Uterus (tissue), 4 donors: Measurements from ENCODE around the gene FUT8. TPM values are rescaled to one million over a fixed set of nuclear protein-coding genes. Genes with fewer than 3 reads are reported as not detected.

Experiments
- DNase-seq, 2 donors: peaks; one replicate each; pipeline ENCODE4 v3.0.0-alpha.2; 2019 to 2020
- H3K27ac ChIP-seq, 2 donors: fragments of 200-600 bp; sonication (generic); 1 replicate in 1 of 2; 2 replicates in 1 of 2; pipeline ENCODE4 v1.5.1; 2016 to 2018
- H3K27me3 ChIP-seq, 2 donors: fragments of 200-600 bp; sonication (generic); one replicate each; pipeline ENCODE4 v1.5.1; 2018 to 2019; ENCODE audit warnings: control low read depth in 1 of 2
- H3K36me3 ChIP-seq, 2 donors: fragments of 200-600 bp; sonication (generic); one replicate each; pipeline ENCODE4 v1.5.1; 2019; ENCODE audit warnings: control low read depth in 1 of 2
- H3K4me1 ChIP-seq, 2 donors: fragments of 200-600 bp; sonication (generic); one replicate each; pipeline ENCODE4 v1.5.1; 2018 to 2019; ENCODE audit warnings: control low read depth in 1 of 2
- H3K4me3 ChIP-seq, 2 donors: fragments of 200-600 bp; sonication (generic); 1 replicate in 1 of 2; 2 replicates in 1 of 2; pipeline ENCODE4 v1.5.1; 2018 to 2019; ENCODE audit warnings: mild to moderate bottlenecking in 1 of 2
- H3K9me3 ChIP-seq, 2 donors: fragments of 200-600 bp; sonication (generic); one replicate each; pipeline ENCODE4 v1.5.1; 2019; ENCODE audit warnings: control low read depth in 1 of 2
- CTCF ChIP-seq, 4 experiments: fragments of 200-600 bp in 2 of 4; fragments of 450-650 bp in 2 of 4; sonication (generic) in 2 of 4; IDR thresholded peaks; one replicate each; pipeline ENCODE4 v1.5.1; 2016 to 2019; ENCODE audit warnings: antibody characterized with exemption in 4 of 4, mild to moderate bottlenecking in 2 of 4, moderate library complexity in 1 of 4
- POLR2A ChIP-seq, 2 donors: fragments of 450-650 bp; IDR thresholded peaks; one replicate each; pipeline ENCODE4 v1.6.1; 2016; ENCODE audit warnings: antibody characterized with exemption in 2 of 2, mild to moderate bottlenecking in 1 of 2, moderate library complexity in 1 of 2
- intact Hi-C: fragments of 100-400 bp; cut with DNase I; formaldehyde crosslinking; loops from one replicate; pipeline ENCODE4 v1.15.1; 2023; ENCODE audit warnings: low total_unique reads
- total RNA-seq, 4 donors: library from RNA; depleted of rRNA in 3 of 4; stranded (reverse); fragments of >200 nt in 3 of 4; gene quantifications; one replicate each; pipeline versions ENCODE4 v1.1.0 to v1.2.4, GENCODE V29; 2014 to 2023
- donor health status: DM: yes; HTN: yes; CAD: no.

The FUT8 gene
- total RNA-seq, 4 donors from 2014 or later = 39.2 to 57.6 (median 51.8) TPM

- Histone ChIP-seq H3K27me3 (no peaks in the 10 kb centered on the region), H3K4me3 (no peak overlapping the region), H3K27ac (no peak overlapping the region), H3K9me3 (no peaks in the 10 kb centered on the region), H3K36me3 (no peaks in the 10 kb centered on the region), H3K4me1 (no peaks in the 10 kb centered on the region)
- TF ChIP-seq POLR2A (IDR thresholded peaks at IDR 0.05) = no peak
- TF ChIP-seq CTCF (IDR thresholded peaks at IDR 0.05) = no peak
- no peak for DNase-seq
- intact Hi-C loops = no loop called here
Observed at GRCh38 chr14:65506801-65507200, 94.3 kb downstream of the FUT8 start.

GRCh38 chr14:65509842-65510241 is 97.3 kb downstream of the FUT8 start:
- no peaks in the 10 kb centered on the region for H3K36me3 ChIP-seq
- H3K4me1 ChIP-seq = no peaks in the 10 kb centered on the region
- no peaks in the 10 kb centered on the region for H3K27me3 ChIP-seq
- no peak overlapping the region for H3K4me3 ChIP-seq
- no peak overlapping the region for H3K27ac ChIP-seq
- DNase-seq = no peak
- intact Hi-C loops = no loop called here
- no peak for TF ChIP-seq POLR2A (IDR thresholded peaks at IDR 0.05)
- TF ChIP-seq CTCF (IDR thresholded peaks at IDR 0.05) = no peak
- no peaks in the 10 kb centered on the region for H3K9me3 ChIP-seq

GRCh38 chr14:65513671-65514070 is 101.1 kb downstream of the FUT8 start:
- H3K27me3 ChIP-seq = no peaks in the 10 kb centered on the region
- H3K9me3 ChIP-seq = no peaks in the 10 kb centered on the region
- H3K4me3 ChIP-seq = no peak overlapping the region
- H3K4me1 ChIP-seq = no peaks in the 10 kb centered on the region
- no peaks in the 10 kb centered on the region for H3K36me3 ChIP-seq
- no peak for DNase-seq
- no peak for TF ChIP-seq POLR2A (IDR thresholded peaks at IDR 0.05)
- no peak for TF ChIP-seq CTCF (IDR thresholded peaks at IDR 0.05)
- H3K27ac ChIP-seq = no peak overlapping the region
- intact Hi-C loops = no loop called here

- Histone ChIP-seq H3K4me1 (no peaks in the 10 kb centered on the region), H3K27ac (no peak overlapping the region), H3K27me3 (no peaks in the 10 kb centered on the region), H3K9me3 (no peaks in the 10 kb centered on the region), H3K4me3 (no peak overlapping the region), H3K36me3 (no peaks in the 10 kb centered on the region)
- no peak for DNase-seq
- no peak for TF ChIP-seq POLR2A (IDR thresholded peaks at IDR 0.05)
- TF ChIP-seq CTCF (IDR thresholded peaks at IDR 0.05) = no peak
- intact Hi-C loops = no loop called here
Observed at GRCh38 chr14:65517635-65518542, 105.4 kb downstream of the FUT8 start.

- DNase-seq = no peak
- Histone ChIP-seq H3K27me3 (no peaks in the 10 kb centered on the region), H3K27ac (no peak overlapping the region), H3K9me3 (peaks cover 0 to 9% of the 10 kb centered on the region in 2 donors), H3K4me1 (no peaks in the 10 kb centered on the region), H3K4me3 (no peak overlapping the region), H3K36me3 (no peaks in the 10 kb centered on the region)
- intact Hi-C loops = no loop called here
- TF ChIP-seq POLR2A (IDR thresholded peaks at IDR 0.05) (no peak), CTCF (IDR thresholded peaks at IDR 0.05) (no peak)
Observed at GRCh38 chr14:65528069-65528468, 115.5 kb downstream of the FUT8 start.
